ENCODE data around the gene RNF220. TPM values are rescaled to one million over a fixed set of nuclear protein-coding genes. Genes with fewer than 3 reads are reported as not detected.

Gene RNF220
- total RNA-seq, 1 donor from 2014 or later, result 84.4 TPM

DNA sequence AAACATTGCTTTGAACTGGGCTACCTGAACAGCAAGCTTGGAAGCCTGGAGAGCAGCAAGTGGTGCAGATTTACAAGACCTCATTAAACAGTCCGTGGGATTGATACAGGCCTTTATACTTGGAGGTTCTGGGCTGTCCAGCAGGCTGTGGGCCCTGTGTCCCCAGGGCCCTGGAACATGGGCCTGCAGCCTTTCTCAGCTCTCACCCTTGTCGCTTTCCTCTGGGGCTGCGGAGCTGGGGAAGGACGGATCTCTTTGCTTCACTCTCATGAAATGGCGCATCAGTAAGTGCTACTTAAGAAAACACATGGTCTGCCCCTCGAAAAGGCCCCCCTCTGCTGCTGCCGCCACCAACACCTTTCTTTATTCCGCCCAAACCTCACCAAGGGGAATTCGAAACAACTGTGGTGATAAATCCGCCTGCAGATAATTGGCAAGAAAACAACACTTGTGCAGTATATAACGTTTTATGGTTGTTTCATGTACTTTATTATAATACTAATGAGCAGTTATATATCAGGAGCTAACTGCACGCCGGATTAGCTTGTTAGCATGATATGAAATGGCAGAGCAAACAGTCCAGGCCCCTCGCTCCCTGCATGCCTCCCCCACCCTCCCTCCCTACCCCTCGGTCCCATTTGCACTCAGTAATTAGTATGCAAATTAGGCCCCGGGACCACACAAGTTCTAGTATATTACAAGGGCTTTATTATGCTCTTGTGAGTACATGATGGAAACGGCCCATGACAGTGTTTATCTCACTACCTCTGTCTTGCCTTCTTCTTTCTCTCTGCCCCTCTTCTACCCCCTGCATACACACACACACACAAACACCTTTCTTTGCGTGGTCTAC, 131.5 kb downstream of the RNF220 start:
- Mint-ChIP-seq H3K27me3 (ENCODE audit: unreplicated experiment) (peaks cover 60% of the 10 kb centered on the region), H3K9me3 (ENCODE audit: unreplicated experiment) (no peaks in the 10 kb centered on the region), H3K4me3 (ENCODE audit: unreplicated experiment) (no peak overlapping the region), H3K4me1 (ENCODE audit: unreplicated experiment) (no peaks in the 10 kb centered on the region), H3K36me3 (ENCODE audit: unreplicated experiment) (no peaks in the 10 kb centered on the region), H3K27ac (ENCODE audit: unreplicated experiment) (no peak overlapping the region)
- TF ChIP-seq CTCF (IDR thresholded peaks at IDR 0.05), result no peak
- DNase-seq (ENCODE audit: extremely low spot score, unreplicated experiment), result no peak

DNA sequence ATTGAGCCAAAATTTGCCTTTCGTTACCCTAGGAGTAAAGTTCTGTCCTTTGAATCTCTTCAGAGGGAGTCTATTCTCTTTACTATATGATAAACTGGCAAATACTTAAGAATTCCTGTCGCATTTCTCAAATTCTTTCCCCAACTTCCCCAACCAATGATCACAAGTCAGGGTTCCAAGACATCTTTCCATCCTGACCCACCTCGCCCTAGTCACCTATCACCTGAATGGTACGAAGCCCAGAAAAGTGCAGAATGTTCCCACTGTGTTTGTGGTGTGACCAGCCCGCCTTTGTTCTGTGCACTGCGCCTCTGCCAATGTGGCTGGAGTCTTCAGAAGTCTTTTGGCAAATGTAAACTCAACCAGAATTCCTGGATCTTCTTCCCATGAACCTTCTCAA, 132.5 kb downstream of the RNF220 start:
- Mint-ChIP-seq H3K27me3 (ENCODE audit: unreplicated experiment) (peaks cover 60% of the 10 kb centered on the region), H3K4me1 (ENCODE audit: unreplicated experiment) (no peaks in the 10 kb centered on the region)

GRCh38 chr1:44537956-44538355, 132.9 kb downstream of the RNF220 start:
- Mint-ChIP-seq H3K4me3 (ENCODE audit: unreplicated experiment) (no peak overlapping the region), H3K36me3 (ENCODE audit: unreplicated experiment) (no peaks in the 10 kb centered on the region), H3K27me3 (ENCODE audit: unreplicated experiment) (peaks cover 57% of the 10 kb centered on the region), H3K4me1 (ENCODE audit: unreplicated experiment) (no peaks in the 10 kb centered on the region), H3K27ac (ENCODE audit: unreplicated experiment) (no peak overlapping the region), H3K9me3 (ENCODE audit: unreplicated experiment) (no peaks in the 10 kb centered on the region)
- DNase-seq (ENCODE audit: extremely low spot score, unreplicated experiment), result no peak
- TF ChIP-seq CTCF (IDR thresholded peaks at IDR 0.05), result no peak

More for the DNA sequence above, 132.5 kb downstream of the RNF220 start:
- H3K36me3 Mint-ChIP-seq (ENCODE audit: unreplicated experiment), result no peaks in the 10 kb centered on the region
- no peak overlapping the region for H3K4me3 Mint-ChIP-seq (ENCODE audit: unreplicated experiment)
- no peak for TF ChIP-seq CTCF (IDR thresholded peaks at IDR 0.05)
- no peak overlapping the region for H3K27ac Mint-ChIP-seq (ENCODE audit: unreplicated experiment)
- no peak for DNase-seq (ENCODE audit: extremely low spot score, unreplicated experiment)
- no peaks in the 10 kb centered on the region for H3K9me3 Mint-ChIP-seq (ENCODE audit: unreplicated experiment)

DNA sequence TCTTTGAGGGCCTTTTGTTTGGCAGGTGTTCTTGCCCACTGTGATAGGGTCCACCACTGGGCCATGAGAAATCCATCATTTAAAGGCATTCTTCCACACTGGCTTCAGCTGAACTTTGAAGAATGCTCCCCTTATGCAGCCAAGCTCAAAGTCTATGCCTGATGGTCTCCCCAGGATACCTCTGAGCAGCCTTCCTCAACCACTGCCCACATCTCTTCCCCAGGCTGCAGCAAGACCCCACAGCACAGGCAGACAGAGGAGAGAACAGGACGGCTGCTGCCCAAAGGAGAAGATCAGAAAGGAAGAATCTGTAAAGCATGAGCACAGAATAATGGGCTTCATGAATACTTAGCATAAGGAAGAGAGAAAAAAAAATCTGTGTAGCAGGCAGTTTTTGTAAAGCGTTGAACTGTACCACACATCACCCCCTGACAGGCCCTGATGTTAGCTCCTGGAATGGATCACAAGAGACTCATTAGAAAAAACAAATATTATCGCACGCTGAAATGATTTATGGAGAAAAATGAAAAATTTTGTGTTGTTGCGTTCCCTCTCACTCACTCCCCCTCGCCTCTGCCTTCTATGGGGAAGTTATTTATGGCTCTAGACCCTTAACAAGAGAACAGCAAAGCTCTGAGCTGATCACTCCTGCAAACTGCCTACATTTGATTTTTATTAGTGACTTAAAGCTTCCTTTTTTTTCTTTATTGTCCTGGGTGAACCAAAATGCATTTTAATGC, 135.1 kb downstream of the RNF220 start:
- DNase-seq (ENCODE audit: extremely low spot score, unreplicated experiment), result no peak
- Mint-ChIP-seq H3K27ac (ENCODE audit: unreplicated experiment) (no peak overlapping the region), H3K27me3 (ENCODE audit: unreplicated experiment) (peaks cover 65% of the 10 kb centered on the region), H3K36me3 (ENCODE audit: unreplicated experiment) (no peaks in the 10 kb centered on the region), H3K4me1 (ENCODE audit: unreplicated experiment) (peaks cover 2% of the 10 kb centered on the region), H3K9me3 (ENCODE audit: unreplicated experiment) (no peaks in the 10 kb centered on the region), H3K4me3 (ENCODE audit: unreplicated experiment) (no peak overlapping the region)
- no peak for TF ChIP-seq CTCF (IDR thresholded peaks at IDR 0.05)

GRCh38 chr1:44542420-44543063, 137.5 kb downstream of the RNF220 start:
- no peak for TF ChIP-seq CTCF (IDR thresholded peaks at IDR 0.05)
- H3K4me1 Mint-ChIP-seq (ENCODE audit: unreplicated experiment), result peaks cover 2% of the 10 kb centered on the region
- H3K4me3 Mint-ChIP-seq (ENCODE audit: unreplicated experiment), result no peak overlapping the region
- no peaks in the 10 kb centered on the region for H3K36me3 Mint-ChIP-seq (ENCODE audit: unreplicated experiment)
- no peak for DNase-seq (ENCODE audit: extremely low spot score, unreplicated experiment)
- peaks cover 72% of the 10 kb centered on the region for H3K27me3 Mint-ChIP-seq (ENCODE audit: unreplicated experiment)
- H3K27ac Mint-ChIP-seq (ENCODE audit: unreplicated experiment), result no peak overlapping the region
- no peaks in the 10 kb centered on the region for H3K9me3 Mint-ChIP-seq (ENCODE audit: unreplicated experiment)

Measured in osteocyte (in vitro differentiated cells).